Stomach (tissue), 4 donors: Measurements from ENCODE around the gene KCNH8.

Experiments used
- CTCF ChIP-seq, 7 experiments: fragments of 450-650 bp in 4 of 7; fragments of 200-600 bp in 3 of 7; sonication (generic) in 3 of 7; IDR thresholded peaks; one replicate each; pipeline ENCODE4 v1.5.1; 2016 to 2019; ENCODE audit warnings: antibody characterized with exemption in 7 of 7, control low read depth in 2 of 7, mild to moderate bottlenecking in 1 of 7
- POLR2A ChIP-seq, 4 donors: fragments of 450-650 bp; IDR thresholded peaks; one replicate each; pipeline ENCODE4 v1.6.1; 2016; ENCODE audit warnings: antibody characterized with exemption in 4 of 4, control low read depth in 2 of 4, mild to moderate bottlenecking in 1 of 4, moderate library complexity in 1 of 4

DNA sequence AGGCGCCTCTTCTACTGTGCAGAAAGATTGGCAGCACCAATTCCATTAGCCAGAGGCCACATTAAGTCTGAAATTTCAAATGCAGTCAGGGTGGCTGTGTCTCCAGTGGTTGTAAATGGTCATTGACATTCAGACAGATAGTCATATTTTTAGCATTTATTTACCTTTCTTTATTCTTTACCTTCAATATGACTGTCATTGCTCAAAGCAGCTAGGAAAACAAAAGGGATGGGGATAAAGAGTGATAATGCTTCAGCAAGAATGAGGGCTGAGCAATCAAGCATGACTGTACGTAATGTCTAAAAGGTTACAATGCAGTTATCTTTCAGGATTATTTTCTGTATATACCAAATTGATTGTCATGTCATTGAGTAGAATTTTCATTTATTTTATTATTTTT lies 425.3 kb downstream of the KCNH8 start:
- TF ChIP-seq POLR2A (IDR thresholded peaks at IDR 0.05): no peak
- no peak for TF ChIP-seq CTCF (IDR thresholded peaks at IDR 0.05)
